ENCODE measurements around the gene ATG4A.

ATG4A gene

DNA sequence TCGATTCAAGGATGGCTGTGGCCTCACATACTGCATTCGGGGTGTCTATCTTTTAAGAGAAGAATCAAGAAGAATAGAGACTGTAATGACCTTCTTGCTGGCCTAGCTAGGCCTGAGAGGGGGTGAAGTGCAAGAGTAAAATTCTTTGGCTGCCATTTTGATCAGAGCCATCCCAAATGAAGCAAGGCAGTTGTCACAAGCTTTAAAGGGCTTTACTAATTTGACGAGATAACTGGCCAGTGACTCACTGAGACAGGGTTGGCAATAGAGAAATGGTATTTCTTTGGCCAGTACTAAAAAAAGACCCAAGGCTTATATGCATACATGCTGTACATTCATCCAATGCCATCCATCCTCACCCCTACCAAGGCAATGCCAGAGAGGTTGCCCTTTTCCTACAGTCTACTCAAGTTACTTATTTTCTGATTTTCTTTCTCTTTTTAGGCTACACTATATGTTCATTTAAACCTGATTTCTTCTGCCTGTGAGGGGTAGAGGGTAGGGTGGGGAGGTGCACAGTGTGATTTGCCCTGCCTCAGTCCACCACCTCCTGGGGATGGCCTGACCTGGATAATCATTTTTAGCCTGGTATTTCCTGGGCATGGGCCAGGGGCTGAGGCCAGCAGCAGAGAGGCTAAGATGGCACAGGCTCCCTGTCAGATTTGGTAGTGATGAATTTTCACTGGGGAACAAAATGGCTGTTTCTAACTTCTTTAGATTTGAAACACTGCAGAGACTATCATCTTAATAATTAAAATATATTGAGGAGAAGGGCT, 32.2 kb downstream of the ATG4A start:
- DNase-seq = no peak

DNA sequence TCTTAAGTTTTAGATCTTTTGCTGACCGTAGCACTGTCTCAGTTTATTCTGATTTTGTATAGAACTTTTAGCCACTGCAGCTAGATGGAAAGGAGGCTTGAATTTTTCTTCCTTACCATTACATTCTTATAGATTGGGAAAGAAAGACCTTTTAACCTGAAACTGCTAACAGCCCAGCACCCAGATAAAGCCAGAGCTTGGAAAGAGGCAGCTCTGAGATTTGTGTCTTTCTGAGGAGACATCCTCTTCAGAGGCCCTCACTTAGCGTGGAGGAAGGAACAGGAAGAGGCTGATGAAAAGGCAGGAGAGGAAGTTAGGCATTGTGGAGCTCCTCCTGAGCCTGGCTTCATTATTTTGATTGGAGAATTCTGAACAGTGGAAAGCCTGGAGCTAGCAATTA, 35.1 kb downstream of the ATG4A start:
- DNase-seq = no peak

DNA sequence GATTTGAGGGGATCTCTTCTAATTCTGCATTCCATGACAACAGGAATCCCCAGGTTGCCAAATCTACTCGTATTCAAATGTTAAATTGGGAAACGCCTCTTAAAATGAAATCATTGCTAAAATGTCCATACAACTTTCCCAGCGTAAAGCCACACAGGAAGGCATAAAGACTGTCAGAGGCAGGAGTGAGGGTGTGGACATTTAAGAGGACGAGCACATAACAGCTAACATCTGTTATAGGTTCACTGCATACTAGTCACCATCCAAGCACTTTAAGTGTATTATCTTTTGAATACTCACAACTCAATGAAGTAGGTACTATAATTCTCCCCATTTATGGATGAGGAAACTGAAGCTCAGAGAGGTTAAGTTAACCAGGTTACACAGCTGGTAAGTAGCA, 35.6 kb downstream of the ATG4A start:
- DNase-seq = no peak

DNA sequence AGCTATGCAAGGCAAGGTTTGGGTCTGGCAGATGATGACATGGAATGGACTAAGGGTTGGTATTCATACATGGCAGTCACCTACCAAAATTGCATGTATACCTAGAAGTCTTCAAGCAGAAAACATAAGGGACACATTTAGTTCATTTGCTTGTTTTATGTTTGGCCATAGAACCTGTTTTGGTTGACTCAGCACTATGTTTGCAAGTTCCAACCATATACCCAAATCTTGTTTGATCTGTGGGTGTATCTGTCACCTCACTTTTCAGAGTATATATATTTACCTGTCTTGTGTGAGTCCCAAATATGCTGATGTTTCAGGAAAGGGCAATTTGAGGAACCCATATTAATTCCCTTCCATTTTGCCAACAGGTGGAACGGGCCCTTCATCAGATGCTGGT, 39.3 kb downstream of the ATG4A start:
- no peak for DNase-seq

DNA sequence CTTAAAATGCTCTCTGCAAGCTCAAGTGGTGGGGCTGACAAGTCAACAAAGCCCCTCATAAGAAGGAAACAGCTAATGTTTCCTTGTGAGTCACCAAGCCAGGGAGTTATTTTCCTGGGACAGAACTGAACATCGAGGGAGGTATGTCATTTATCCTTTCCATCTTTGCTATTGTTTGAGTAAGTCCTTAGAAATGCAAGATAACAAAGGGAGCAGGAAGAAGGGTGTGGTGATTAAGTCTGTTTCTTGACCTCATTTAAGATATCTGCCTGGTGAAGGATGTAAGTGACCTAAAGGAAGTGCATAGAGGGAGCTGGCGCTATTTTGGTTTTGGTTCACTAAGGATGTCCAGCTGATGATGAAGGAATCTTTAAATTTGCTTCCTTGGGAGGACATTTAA, 39.9 kb downstream of the ATG4A start:
- DNase-seq = no peak

DNA sequence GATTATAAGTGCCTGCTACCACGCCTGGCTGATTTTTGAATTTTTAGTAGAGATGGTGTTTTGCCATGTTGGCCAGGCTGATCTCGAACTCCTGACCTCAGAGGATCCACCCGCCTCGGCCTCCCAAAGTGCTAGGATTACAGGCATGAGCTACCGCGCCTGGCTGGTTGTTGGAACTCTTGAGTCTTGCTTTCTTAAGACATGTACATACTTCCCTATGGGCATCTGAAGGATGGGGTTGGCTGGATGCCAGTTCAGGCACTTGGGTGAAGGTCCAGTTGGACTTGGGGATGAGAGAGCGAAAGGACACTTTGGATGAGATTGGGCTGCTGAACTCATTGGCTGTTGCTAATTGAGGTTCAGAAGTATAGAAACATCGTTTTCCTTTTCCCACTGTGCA, 40.5 kb downstream of the ATG4A start:
- no peak for DNase-seq

DNA sequence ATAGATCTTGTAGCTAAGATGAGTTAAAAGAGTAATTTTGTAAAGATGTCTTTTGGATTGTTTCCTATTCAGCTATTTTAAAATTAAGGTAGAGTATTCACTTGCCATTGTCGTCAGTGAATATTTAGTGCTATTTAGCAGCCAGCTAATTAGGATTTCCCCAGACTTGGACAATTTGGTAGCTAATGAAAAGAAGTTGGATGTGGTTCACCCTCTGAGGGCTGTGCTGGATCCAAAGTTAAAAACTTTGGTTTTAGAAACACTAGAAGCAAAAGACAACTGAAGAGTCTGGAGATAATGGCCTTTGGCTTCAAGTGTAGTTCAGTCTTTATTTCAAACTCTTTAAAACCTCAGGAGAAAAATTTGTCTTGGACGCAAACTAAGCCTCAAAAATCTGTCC, 41.3 kb downstream of the ATG4A start:
- DNase-seq = no peak

DNA sequence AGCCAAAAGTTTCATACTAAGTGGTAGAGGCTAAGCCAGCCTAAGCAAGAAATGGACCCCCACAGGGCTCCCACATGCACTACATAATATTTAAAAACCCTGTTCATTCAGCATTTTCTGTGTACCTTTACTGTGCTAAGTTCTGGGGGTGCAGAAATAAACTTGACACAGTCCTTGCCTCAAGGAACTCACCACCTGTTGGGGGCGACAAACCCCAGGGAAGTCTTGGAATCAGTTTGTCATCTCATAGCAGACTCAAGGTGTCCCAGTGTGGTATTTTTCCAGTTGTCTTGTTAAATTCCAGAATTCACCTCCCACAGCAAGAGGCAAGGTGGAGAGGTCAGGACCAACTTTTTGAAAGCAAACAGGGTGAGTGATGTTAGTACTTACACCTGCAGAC, 43.1 kb downstream of the ATG4A start:
- DNase-seq = no peak

DNA sequence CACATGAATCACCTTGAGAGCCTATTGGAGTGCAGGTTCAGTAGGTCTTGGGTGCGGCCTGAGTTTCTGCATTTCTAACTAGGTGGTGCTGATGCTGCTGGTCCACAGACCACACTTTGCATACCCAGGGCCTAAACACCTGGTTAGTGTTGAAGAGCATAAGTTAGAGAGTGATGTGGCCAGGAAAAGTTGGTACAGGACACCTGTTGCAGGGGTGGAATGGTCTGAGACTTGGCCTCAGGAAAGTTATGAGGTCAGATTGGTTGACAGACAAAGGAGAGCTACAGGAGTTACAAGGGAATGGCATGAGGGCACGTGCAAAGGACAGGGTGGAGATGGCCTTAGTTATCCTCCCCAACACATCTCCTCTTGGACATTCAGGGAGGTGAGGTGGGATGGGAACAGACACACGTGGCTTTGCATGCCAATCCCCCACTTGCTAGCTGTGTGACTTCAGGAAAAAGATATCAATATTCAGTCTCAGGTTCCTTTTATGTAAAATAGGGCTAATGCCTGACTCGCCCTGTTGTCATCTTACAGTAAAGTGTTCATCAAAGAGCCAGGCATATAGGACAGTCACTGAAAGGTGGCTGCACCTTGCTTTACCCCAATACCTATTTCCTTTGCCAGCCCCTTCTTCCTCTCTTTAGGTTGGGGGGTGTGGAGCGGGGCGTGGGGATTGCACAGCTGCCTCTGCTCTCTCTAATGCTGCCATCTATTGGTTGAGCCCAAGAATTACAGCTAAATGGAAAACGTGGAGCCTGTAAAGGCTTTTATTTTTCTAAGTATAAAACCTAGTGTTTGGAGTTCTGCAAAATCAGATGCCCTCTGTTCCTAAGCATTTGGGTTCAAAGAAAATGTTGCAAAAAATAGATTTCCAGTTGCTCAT, 47.5 kb downstream of the ATG4A start:
- no peak for DNase-seq

DNA sequence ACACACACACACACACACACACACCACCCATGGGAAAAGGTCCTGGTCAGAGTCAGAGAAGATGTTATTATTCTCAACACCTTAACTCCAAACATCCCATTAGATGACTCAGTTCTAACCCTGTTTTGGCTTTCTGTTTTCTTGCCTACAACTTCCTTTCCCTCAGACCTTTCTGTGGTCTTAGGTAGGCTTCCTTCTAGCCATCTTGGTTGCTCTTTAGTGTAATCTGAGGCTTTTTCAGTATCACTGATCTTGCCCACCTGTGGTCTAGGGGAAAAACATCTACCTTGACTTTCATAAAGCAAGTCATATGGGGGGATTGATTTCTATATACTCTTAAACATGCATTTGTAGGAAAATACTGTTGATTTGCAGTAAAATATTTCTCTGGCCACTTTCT, 56.9 kb downstream of the ATG4A start:
- DNase-seq = no peak

DNA sequence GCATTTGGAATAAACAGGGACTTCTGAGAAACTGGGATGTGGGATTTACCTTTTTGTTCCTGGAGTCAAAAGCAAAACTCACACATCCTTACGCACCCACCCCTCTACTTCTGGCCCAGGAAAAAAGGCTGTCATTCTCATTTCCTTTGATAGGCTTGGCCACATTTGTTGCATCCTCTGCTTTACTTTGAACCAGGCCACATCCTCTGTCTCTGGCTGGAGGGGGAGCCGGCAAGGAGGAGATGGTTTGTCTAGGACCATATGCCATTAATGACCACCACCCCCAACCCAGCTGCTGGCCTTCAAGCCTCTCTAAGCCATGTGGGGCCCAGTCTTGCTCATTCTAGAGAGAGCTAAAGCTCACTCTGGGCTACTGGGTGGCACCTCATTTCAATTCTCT, 64.5 kb downstream of the ATG4A start:
- no peak for DNase-seq

DNA sequence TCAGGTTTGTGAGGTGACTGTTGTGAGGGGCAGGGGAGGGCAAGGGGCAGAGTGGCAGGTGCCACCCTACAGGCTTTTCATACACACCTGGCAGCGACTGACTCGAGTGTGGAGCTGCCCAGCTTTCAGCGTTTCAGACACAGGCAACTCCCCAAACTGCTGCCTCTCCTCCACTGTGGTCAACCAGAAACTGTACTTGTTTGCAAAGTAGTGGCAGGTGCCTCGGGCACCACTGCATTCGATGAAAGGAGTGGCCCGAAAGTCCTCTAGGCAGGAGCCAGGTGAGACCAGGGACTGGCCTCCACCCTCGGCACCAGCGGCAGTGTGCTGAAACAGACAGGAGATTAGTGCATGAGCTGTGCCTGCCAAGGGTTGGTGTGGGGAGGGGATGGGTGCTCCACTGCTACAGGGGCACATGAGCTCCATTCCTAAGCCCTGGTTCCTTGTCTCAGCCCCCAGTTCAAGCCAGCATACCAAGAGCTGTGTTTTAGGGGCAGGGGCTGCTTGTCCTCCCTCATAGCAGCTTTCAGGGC, 65.4 kb downstream of the ATG4A start:
- DNase-seq = no peak

DNA sequence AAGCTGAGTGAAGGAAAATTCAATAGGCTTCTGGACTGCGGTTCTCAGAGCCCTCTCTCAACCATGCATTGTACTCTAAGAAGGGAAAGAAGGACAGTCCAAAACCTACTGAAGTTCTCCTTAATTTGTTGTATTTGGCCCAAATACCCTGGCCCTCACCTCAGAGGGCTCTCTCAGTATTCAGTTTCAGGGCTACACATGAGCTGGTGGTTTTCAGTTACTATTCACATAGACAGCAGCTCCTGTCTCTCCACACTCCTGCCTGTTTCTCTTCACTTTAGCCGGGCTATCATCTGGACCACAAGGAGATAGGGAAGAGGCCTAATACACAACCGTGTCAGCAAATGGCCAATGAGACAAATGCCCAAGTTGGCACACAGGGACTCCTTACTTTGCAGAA, 66.0 kb downstream of the ATG4A start:
- no peak for DNase-seq

DNA sequence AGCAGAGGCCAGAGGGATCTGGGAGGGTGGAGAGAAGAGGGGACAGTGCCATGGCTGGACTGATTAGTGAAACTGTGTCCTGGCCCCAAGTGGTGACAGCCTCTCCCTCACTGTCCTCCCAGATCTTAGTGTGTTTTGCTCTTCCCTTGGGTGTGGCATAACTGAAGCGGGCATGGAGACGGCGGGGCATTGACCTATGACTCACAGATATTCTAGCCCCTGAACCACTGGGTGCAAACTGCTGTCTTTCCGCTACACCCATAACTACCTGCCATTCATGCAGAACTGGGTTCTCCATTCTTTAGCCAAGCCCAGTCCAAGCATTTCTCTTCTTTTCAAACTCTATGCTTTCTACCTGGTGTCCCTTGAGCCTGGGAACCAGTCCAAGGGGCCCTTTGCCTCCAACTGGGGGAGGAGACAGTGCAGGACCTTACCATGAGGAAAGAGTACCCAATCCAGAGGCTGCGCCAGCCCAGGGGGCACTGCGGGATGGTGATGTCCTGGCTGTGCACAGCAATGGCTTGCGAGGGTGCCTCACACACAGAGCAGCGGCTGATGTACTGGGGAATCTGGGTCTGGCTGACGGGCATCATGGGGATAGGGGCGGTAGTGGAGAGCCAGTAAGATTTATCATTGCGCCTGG, 67.6 kb downstream of the ATG4A start:
- DNase-seq = no peak

DNA sequence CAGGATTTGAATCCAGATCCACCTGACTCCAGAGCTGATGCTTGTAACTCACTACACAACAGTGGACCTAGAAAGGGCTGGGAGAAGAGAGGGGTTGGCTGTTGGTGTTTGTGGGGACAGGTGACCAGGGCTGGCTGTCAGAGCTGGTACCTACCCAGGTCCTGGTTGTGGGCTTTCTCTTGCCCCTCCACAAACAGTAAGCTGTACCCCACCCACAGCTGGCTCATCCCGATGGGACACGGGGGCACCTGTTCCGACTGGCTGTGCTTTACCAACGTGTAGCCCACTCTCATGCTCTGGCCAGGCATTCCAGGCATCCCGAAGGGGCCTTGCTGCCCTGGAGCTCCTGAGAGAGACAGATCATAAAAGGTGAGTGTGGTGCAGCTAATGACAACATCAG, 68.7 kb downstream of the ATG4A start:
- DNase-seq = no peak

DNA sequence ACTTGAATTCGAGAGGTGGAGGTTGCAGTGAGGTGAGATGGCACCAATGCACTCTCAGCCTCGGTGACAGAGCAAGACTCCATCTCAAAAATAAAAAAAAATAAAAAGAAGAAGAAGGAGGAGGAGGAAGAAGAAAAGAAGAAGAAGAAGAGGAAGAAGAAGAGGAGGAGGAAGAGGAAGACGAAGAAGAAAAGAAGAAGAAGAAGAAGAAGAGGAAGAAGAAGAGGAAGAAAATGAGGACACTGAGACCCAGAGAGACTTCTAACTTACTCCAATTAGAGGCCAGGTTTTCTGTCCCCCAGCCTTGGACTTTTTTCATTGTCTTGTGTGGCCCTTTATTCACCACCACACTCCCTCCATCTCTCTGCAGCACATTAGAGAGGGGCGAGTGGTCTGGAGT, 70.7 kb downstream of the ATG4A start:
- no peak for DNase-seq

DNA sequence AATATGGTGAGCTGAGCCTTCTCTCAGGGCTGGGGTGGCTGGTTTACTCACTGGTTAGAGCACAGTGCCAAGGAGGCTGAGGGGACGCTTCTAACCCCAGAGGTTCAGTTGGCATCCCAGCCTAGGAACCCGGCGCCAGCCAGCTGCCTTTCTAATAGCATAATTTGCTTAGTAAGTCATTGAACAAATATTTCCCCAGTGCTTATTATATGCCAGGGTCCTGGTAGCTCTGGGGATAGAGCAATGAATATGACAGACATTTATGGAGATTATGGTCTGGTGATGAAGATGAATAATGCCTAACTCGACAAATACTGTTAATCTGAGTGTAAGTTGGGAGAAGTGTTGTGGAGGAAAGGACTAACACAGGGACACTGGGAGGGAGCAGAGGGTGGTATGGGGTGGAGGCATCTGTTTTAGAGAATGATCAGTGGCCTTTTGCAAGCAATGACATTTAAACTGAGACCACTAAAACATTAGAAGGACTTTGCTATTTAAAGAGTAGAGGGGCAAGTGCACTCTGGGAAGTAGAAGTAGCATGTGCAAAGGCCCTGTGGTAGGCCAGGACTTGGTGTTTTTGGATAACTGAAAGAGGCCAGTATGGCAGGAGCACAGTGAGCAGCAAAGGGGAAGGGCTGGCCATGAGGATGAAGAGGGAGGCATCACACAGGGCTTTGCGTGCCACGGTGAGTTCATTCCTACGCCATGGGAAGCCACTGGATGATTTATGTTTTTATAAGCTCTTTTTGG, 71.9 kb downstream of the ATG4A start:
- no peak for DNase-seq

DNA sequence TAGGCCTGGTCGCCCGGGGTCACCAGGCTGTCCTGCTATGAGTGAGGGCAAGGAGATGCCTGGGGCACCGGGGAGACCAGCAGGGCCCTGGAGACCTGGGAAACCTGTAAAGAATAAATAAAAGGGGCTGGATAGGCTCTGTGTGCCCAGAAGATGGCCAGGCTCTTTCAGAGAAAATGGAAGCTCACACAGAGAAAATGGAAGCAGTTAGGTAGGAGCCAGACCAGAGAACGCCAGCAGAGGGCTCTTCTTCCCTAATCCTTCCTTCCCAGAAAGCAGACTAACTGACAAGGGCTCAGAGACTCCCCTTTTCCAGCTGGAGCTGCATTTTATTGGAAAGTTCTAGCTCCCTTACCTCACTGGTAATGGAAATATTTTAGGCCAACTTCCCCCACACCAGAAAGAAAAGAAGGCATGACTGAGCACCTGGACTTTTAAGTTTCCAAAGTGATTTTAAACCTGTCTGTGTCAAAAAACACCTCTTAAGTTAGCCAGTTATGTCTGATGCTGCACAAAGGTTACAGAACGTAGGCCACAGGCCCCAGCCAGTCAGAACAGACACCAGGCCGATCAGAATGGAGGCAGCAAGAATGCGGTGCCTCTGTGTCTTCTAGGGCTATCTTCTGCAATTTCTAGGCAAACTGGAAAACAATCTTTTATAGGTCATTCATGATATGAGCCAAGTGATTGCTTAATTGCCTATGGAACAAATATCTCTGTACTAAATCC, 74.0 kb downstream of the ATG4A start:
- no peak for DNase-seq

DNA sequence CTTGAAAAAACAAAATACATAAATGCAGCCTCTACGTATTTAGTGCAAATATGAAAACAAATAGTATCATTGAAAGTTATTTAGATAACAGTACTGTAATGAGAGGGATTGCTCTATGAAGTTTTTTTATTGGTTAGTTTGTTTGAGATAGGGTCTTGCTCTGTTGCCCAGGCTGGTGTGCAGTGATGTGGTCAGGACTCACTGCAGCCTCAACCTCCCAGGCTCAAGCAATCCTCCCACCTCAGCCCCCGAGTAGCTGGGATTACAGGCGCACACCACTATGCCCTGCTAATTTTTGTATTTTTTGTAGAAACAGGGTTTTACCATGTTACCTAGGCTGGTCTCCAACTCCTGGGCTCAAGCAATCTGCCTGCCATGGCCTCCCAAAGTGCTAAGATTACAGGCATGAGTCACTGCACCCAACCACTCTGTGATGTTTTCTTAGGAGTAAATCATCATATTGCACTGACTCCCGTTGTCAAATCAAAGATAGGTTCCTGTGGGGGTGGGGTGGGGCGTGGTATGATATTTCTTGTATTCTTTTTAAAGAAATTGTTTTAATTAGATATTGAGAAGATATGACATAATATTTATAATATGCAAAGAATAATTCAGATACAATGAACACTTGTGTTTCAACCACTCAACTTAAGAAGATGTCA, 75.8 kb downstream of the ATG4A start:
- no peak for DNase-seq

DNA sequence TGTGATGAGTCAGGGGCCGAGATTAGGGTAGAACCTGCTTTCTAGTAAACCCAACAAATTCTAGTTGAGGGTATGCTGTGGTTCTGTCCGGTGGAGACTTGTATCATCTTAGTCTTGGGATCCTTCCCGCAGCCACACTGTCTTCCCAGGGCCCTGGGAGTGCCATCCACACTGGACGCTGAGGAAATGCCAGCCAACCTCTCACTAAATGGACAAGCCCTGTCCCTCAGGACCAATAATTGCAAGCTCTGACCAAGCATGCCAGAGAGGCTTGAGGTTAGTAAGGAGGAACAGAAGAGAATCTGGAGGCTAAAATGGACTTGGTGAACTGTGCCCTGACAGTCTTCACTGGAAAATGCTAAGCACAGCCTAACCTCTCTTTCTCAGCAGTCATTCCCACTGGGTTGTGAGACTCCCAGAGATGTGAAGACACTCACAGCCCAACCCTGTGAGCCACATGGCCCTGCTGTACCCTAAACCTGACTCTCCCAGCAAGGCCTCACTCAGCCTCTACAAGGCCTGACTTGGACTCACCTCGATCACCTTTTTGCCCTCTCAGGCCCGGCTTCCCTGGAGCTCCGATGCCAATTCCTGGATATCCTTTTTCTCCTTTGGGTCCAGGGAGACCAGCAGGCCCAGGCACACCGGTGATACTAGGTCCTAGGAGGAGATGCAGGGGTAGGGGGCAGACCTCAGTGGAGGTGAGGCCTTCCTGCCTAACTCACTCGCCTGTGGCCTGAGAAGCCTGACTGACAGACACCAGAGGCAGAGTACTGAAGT, 77.6 kb downstream of the ATG4A start:
- DNase-seq = no peak

DNA sequence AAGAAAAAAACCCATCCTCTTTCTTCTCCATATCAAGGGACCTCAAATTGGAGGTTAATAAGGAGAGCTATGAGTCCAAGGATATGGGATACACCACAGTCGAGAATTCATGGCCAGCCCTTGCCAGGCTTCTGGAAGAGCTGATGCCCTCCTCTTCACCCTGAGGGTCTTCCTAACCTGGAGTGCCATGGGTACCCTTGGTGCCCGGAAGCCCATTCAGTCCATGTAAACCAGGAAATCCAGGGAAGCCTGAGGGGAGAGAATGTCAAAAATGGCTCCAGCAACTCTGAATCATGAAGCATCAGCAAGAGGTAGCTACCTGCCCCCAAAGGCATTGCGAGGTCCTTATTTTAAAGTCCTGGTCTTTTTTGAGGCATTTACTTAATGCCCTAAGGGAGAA, 78.2 kb downstream of the ATG4A start:
- no peak for DNase-seq

Data from NCI-H187 (cell line).